ENCODE data around the gene SPRR3.

SPRR3 gene

GRCh38 chr1:153028766-153029165, 27.2 kb downstream of the SPRR3 start:
- no peak overlapping the region for H3K4me3 ChIP-seq (ENCODE audit: low read depth, low read length)
- no peak for TF ChIP-seq CTCF (IDR thresholded peaks at IDR 0.05; ENCODE audit: borderline replicate concordance, insufficient read depth, low read depth, low read length)

DNA sequence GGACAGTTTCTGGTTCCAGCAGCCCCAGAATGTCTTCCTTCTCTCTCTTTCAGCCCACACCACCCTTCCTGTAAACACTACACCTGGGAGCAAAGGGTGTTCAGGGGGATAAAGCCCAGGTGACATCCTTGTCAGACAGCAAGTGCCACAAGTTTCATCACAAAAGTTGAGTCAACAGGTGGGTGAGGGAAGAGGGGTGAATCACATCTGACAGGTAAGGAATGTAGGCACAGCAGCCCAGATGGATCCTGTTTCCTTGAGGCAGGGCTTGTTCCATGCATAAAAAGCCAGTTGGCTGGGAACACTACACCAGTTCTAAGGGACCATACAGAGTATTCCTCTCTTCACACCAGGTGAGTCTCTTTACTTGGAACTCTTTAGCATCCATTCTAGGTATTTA, 29.3 kb downstream of the SPRR3 start, which contains the start of gene SPRR1B:
TSS of gene SPRR1B (plus strand) at position 309 of the 400 bp plus-strand sequence. CDS start 1,143 bp downstream, outside the sequence.
- TF ChIP-seq CTCF (IDR thresholded peaks at IDR 0.05; ENCODE audit: borderline replicate concordance, insufficient read depth, low read depth, low read length) = no peak
- no peak within 1 kb of the TSS for H3K4me3 ChIP-seq (ENCODE audit: low read depth, low read length)

GRCh38 chr1:153032073-153032472, 30.5 kb downstream of the SPRR3 start:
- no peak overlapping the region for H3K4me3 ChIP-seq (ENCODE audit: low read depth, low read length)
- TF ChIP-seq CTCF (IDR thresholded peaks at IDR 0.05; ENCODE audit: borderline replicate concordance, insufficient read depth, low read depth, low read length) = no peak

- TF ChIP-seq CTCF (IDR thresholded peaks at IDR 0.05; ENCODE audit: borderline replicate concordance, insufficient read depth, low read depth, low read length) = peak; percentile 26; the same call in 1 of the 2 replicates
- H3K4me3 ChIP-seq (ENCODE audit: low read depth, low read length) = no peak overlapping the region
Observed at GRCh38 chr1:153032677-153033308, 31.2 kb downstream of the SPRR3 start.

- no peak overlapping the region for H3K4me3 ChIP-seq (ENCODE audit: low read depth, low read length)
- TF ChIP-seq CTCF (IDR thresholded peaks at IDR 0.05; ENCODE audit: borderline replicate concordance, insufficient read depth, low read depth, low read length) = no peak
Observed at GRCh38 chr1:153035211-153035610, 33.7 kb downstream of the SPRR3 start.

DNA sequence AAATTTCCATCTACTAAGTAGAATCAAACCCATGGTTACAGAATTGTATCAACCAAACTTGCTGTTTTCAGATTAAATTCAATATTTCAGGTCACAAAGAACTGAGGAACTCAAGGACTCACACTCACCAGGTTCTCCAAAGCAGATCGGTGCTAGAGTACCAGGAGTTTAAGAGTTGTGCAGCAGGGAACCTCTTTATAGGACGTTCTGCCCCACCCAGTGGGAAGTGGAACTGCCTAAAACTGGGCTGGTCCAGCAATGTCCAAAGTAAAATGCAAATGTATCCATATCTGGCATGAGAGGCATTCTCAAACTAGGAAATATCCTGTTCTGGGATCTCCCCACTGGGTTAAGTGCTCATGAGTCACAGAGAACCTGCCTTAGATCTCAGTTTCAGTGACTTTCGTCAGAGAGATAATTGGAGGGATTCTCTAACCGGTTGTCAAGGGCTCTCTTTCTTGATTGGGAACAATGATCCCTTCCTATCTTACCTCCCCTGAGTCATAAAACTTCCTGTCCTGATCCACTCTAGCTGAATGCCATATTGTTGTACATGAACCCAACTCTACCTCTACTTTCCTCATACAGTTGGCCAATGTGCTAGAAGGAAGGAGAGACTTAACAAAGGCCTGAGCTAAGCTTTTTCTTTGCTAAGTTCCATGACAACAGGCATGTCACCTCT, 39.5 kb downstream of the SPRR3 start, which contains the start of gene SPRR2D:
TSS of gene SPRR2D (minus strand) at position 171 of the 682 bp plus-strand sequence. CDS start 774 bp downstream, outside the sequence.
- TF ChIP-seq CTCF (IDR thresholded peaks at IDR 0.05; ENCODE audit: borderline replicate concordance, insufficient read depth, low read depth, low read length) = no peak
- H3K4me3 ChIP-seq (ENCODE audit: low read depth, low read length) = no peak within 1 kb of the TSS

GRCh38 chr1:153049211-153049610, 47.7 kb downstream of the SPRR3 start:
- no peak overlapping the region for H3K4me3 ChIP-seq (ENCODE audit: low read depth, low read length)
- no peak for TF ChIP-seq CTCF (IDR thresholded peaks at IDR 0.05; ENCODE audit: borderline replicate concordance, insufficient read depth, low read depth, low read length)
